Tongue (tissue), 2 donors: Measurements from ENCODE around the gene SPAG16. TPM values are rescaled to one million over a fixed set of nuclear protein-coding genes. Genes with fewer than 3 reads are reported as not detected.

ENCODE experiments used
- DNase-seq: peaks from one replicate; pipeline ENCODE4 v3.0.0-alpha.2; 2015
- total RNA-seq: library from RNA; depleted of rRNA; stranded (reverse); fragments of >200 nt; gene quantifications from one replicate; pipeline ENCODE4 v1.2.3, GENCODE V29; 2014

The SPAG16 gene
- total RNA-seq, 1 donor from 2014 or later: 32.6 TPM

- DNase-seq: no peak
Measured at GRCh38 chr2:214286011-214286410, 1001.7 kb downstream of the SPAG16 start.

GRCh38 chr2:214293593-214293992, 1009.3 kb downstream of the SPAG16 start:
- DNase-seq: no peak

GRCh38 chr2:214294426-214294825, 1010.2 kb downstream of the SPAG16 start:
- DNase-seq: no peak

GRCh38 chr2:214297423-214297822, 1013.2 kb downstream of the SPAG16 start:
- DNase-seq: no peak

GRCh38 chr2:214310319-214310718, 1026.1 kb downstream of the SPAG16 start:
- DNase-seq: no peak

- no peak for DNase-seq
Measured at GRCh38 chr2:214311031-214311533, 1026.8 kb downstream of the SPAG16 start.

GRCh38 chr2:214311931-214312749, 1027.9 kb downstream of the SPAG16 start:
- DNase-seq: no peak

- DNase-seq: no peak
Measured at GRCh38 chr2:214315324-214315723, 1031.1 kb downstream of the SPAG16 start.

GRCh38 chr2:214320211-214320610, 1035.9 kb downstream of the SPAG16 start:
- no peak for DNase-seq

GRCh38 chr2:214322662-214323061, 1038.4 kb downstream of the SPAG16 start:
- DNase-seq: no peak

GRCh38 chr2:214325404-214325803, 1041.1 kb downstream of the SPAG16 start:
- no peak for DNase-seq

- DNase-seq: peak; percentile 4
Measured at GRCh38 chr2:214328941-214329340, 1044.7 kb downstream of the SPAG16 start.

GRCh38 chr2:214341646-214342045, 1057.4 kb downstream of the SPAG16 start:
- DNase-seq: no peak

- DNase-seq: no peak
Measured at GRCh38 chr2:214358506-214358905, 1074.2 kb downstream of the SPAG16 start.

- no peak for DNase-seq
Measured at GRCh38 chr2:214361116-214361515, 1076.9 kb downstream of the SPAG16 start.

- no peak for DNase-seq
Measured at GRCh38 chr2:214365549-214365948, 1081.3 kb downstream of the SPAG16 start.

- DNase-seq: no peak
Measured at GRCh38 chr2:214367171-214367570, 1082.9 kb downstream of the SPAG16 start.

- no peak for DNase-seq
Measured at GRCh38 chr2:214376618-214377285, 1092.5 kb downstream of the SPAG16 start.

GRCh38 chr2:214377286-214377624, 1093.0 kb downstream of the SPAG16 start:
- DNase-seq: no peak

- no peak for DNase-seq
Measured at GRCh38 chr2:214378455-214379103, 1094.3 kb downstream of the SPAG16 start.

GRCh38 chr2:214379227-214379626, 1095.0 kb downstream of the SPAG16 start:
- DNase-seq: peak; percentile 6

- DNase-seq: no peak
Measured at GRCh38 chr2:214380681-214381080, 1096.4 kb downstream of the SPAG16 start.

GRCh38 chr2:214382229-214382628, 1098.0 kb downstream of the SPAG16 start:
- no peak for DNase-seq
